Stimulated activated CD4-positive, alpha-beta T cell treated with anti-CD3 and anti-CD28 coated beads, Interleukin-4, amount 100 ng/mL, for 24 hours (primary cell): ENCODE results near the gene STK32C.
"Not testable (repeated sequence)": the region's sequence is repeated elsewhere in the genome, so short reads cannot be mapped to it uniquely, and the experiment has no call there.

ENCODE experiments used
- DNase-seq: peaks from one replicate; pipeline ENCODE4 v3.0.0-alpha.2; 2020

STK32C gene

DNA sequence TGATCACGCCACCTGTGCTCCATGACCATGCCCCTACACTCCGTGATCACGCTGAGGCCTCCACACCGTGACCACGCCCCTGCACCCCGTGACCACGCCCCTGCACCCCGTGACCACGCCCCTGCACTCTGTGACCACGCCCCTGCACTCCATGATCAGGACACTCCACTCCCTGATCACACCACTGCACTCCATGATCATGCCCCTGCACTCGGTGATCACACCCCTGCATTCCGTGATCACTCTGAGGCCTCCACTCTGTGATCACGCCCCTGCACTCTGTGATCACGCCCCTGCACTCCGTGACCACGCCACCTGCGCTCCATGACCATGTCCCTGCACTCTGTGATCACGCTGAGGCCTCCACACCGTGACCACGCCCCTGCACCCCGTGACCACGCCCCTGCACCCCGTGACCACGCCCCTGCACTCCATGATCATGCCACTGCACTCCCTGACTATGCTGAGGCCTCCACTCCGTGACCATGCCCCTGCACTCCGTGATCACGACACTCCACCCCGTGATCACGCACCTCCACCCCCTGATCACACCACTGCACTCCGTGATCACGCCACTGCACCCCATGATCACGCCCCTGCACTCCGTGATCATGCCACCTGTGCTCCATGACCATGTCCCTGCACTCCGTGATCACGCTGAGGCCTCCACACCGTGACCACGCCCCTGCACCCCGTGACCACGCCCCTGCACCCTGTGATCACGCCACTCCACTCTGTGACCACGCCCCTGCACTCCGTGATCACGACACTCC is 27.7 kb downstream of the STK32C start:
- no peak for DNase-seq

DNA sequence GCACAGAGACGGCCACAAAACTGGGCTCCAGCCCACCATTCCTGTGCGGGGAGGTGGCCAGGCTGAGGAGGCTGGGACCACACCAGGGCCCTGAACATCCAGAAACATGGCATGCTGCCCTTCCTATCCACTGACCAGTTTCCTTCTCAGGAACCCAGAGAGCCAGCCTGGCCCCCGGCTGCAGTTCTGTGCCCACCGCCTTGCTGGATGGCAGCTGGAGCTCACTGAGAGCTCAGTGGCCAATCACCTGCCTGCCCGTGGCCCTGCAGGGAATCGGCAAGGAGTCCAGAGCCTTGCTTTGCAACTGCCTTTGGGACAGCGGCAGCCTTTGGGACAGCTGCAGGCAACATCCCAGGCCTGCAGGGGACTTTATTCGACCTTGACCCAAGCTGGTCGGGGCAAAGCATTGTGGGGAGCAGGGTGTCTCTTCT is 30.4 kb downstream of the STK32C start:
- no peak for DNase-seq

DNA sequence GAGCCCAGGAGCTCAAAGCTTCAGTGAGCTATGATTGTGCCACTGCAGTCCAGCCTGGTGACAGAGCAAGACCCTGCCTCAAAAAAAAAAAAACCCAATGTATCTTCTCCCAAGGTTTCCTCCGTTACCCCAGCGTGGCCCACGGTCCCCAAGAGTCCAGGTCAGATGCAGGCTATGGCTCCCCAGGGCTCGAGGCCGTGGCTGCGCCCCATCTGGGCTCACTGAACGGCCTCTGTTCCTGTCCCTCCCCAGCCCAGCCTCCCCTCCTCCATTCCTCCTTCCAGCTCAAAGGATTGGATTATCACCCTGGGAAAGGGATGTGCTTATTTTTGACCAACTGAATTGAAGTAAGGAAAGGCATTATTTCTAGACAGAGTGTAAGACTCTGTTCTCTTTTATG is 31.0 kb downstream of the STK32C start:
- DNase-seq, result no peak

DNA sequence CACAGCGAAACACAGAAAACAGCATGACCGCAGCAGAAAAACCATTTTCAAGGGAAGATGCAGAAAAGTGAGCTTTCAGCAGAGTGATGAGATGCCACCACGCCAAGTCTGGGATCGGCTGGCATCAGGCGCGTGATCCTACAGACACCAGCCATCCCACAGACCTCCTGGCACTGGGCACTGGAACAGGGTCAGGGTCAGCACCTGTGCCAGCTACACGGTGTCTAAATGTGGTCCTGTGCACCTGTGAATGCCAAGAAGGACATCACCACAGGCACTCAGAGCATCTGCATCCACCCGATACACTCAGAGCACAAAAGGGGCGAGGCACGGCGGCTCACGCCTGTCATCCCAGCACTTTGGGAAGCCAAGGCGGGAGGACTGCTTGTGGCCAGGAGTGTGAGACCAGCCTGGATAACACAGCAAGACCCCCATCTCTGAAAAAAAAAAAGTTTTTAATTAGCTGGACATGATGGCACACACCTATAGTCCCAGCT is 31.5 kb downstream of the STK32C start:
- no peak for DNase-seq

DNA sequence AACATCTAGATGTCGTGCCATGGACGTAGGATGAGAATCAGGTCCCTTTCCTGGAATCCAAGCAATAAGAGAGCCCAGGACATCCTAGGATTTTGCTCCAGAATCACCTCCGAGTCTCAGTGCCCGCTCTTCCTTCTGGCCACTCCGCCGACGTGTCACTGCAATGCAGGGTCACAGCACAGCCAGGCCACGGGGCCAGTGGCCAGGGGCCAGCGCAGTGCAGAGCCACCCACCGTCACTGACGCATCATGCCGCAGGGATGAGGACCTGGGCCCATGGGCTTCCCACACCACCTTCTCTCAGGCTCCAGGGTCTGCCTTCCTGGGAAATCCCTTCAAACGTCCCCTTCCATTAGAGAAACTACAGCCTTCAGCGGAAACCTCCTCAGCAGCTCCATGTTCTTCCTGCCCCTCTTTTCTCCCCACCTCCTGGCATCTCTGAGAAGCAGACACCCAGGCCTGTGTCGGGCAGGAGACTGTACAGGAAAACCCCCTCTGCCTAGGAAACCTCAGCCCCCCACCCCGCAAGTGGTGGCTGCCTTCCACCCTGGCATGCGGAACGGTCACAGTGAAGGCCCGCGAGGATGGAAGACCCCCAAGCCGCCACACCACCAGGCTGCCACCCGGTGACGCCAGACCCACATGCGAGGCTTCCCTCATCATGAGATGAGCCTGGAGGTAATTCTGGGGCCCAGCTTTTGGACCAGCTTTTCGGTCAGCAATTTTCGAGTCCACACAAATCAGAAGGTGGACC is 32.1 kb downstream of the STK32C start:
- no peak for DNase-seq

DNA sequence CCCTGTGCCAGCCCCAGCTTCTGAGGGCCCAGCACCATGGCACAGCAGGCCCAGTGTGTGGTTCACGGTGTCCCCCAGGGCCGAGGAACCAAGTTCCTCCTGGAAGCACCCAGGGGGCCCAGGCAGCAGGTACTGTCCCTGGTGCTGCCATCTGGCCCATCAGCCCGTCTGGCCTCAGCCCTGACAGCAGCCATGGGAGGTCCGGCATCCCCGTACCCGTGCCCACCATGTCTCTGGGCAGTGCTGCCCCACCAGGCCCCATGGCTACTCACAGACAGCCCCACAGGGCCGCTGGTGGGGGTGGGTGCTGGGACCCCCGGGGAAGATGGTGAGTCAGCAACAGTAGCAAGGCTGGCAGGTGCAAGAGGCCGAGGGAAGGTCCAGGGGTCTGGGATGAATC is 32.8 kb downstream of the STK32C start:
- no peak for DNase-seq

DNA sequence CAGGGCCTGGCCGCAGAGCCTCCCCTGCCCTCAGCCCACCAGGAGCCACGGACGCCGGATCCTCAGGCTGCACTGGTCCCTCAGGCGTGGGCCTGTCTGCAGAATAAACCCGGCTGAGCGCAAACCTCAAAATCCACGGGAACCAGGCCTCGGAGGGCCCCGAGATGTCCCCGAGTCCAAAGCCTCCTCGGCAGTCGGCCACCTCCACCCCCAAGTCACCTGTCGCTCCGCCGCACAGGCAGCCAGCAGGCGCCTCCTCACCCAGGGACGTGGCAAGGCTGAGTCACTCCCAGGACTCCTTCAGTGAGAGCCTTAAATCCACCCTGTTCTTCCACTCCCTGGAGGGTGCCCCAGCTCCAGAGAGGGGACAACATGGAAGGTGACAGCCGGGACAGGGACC is 33.2 kb downstream of the STK32C start:
- no peak for DNase-seq

DNA sequence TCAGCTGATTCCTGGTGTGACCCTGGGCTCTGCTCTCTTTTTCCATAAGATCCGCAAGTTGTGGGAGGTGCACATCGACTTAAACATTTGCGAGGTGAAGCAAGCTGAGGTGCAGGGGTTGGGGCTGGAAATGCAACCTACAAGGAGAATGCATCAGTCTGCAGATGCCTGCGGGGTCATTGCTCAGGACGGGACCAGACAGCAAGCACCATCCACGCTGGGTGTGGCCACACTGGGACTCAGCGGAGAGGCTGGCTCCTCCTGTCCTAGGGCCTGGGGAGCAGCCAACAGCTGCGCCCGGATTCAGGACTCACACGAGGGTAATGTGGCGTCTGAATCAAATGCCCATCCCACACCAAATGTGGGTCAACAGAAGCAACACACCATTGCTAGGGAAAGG is 33.8 kb downstream of the STK32C start:
- DNase-seq, result no peak

DNA sequence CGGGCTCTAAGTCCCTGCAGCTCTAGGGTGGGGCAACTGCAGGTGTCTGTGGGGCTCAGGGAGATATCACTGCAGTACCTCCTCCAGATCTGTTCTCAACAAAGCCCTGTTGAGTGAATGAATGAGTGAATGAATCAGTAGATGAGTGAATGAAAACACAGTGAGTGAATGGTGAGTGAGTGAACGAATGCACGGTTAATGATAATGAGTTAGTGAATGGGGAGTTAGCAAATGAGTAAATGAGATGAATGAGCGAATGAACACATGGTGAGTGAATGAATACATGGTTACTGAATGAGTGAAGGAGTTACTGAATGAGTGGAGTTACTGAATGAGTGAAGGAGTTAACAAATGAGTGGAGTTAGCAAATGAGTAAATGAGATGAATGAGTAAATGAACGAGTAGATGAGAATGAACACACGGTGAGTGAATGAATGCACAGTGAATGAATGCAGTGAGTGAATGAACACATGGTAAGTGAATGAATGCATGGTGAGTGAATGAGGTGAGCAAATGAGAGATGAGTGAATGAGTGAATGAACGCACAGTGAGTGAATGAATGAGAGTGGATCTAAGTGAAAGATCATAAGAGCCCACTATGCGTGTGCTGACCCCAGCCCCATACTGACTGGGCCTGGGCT is 34.3 kb downstream of the STK32C start:
- no peak for DNase-seq

DNA sequence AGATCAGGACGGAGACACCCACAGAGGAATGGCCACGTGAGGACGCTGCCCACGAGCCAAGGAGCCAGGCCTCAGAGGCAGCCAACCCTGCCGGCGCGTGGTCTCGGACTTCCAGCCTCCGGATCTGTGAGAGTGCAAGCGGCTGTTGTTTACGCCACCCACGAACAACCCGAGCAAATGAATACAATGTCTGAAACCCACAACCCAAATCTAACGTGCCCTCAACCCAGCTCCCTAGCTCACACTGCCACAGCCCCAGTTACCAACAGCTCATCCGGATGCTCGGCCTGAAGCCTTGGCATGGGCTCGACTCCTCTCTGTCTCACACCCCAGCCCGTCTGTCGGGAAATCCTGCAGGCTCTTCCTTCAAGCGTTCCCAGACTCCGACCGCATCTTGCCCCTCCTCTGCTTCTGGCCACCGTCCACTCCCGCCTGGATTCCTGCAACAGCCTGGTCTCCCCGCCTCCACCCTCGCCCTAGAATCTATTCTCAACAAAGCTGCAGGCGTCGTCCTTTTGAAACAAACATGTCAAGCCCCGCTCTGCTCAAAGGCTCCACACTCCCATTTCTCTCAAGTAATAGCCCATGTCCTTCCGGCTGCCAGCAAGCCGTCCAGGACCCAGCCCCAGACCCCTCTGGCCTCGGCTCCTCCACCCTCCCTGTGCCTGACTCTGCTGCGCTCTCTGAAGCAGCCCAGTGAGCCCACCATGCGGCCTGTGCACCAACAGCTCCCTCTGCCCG is 35.3 kb downstream of the STK32C start:
- DNase-seq, result no peak

DNA sequence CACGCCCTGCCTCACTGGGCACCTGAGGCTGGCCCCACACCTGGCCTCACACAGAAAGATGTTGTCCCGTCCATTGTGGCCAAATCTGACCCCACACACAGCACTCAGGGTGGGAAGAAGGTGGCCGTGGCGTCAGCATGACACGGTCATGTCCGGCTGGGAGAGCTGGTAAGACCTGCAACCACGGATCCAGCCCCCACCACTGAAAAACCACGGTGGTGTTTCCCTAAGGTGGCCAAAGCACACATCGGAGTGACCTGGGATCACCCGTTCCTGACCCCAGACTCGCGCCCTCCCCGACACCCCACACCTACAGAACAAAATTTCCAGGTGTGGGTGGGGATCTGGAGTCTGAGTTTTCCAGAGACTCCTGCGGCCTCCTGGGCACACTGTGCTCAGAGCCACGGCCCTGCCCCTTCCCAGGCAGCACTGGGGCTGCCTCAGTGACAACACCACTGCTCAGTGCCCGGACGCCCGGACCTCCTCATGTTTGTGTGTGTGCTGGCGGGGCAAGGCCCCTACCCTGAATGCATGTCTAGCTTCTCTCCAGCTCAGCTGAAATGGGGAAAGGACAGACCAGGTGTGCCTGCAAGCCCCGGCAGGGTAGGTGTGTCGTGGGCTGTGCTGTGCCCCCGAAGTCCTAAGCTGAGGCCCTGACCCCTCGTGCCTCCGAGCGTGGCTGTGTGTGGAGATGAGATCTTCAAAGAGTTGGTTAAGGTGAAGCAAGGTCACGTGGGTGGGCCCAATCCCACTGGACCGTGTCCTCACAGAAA is 36.1 kb downstream of the STK32C start:
- no peak for DNase-seq

DNA sequence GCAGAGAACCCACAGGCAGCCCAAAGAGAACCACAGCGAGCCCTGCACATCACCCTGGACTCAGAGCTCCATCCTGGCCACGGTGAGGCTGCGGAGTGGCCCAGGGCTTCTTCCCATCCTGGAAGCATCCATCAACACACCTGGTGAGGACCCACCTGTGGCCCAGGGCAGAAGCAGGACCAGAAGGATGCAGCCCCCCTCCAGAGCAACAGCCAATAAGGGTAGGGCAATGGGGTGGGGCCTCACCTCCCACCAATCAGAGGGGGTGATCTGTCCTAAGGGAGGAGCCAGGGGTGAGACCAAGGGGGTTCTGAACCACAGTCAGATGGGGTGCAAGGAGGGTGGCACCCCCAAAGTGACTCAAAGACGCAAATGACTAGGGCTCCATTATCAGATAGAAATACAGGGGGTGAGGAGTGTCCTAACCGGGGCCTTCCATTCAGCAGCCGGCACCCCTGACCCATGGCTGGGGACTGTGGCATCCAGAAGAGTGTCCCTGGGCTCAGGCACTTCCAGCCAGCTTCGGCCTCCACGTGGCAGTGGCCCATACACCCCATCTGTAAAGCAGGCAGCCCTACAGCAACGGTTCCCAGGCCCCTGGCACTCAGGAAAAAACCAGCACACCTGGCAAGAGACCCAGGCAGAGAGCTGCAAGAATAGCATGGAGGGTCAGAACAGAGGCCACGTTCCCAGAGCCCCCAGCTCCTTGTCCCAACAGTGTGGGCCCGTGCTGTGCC is 36.9 kb downstream of the STK32C start:
- no peak for DNase-seq

DNA sequence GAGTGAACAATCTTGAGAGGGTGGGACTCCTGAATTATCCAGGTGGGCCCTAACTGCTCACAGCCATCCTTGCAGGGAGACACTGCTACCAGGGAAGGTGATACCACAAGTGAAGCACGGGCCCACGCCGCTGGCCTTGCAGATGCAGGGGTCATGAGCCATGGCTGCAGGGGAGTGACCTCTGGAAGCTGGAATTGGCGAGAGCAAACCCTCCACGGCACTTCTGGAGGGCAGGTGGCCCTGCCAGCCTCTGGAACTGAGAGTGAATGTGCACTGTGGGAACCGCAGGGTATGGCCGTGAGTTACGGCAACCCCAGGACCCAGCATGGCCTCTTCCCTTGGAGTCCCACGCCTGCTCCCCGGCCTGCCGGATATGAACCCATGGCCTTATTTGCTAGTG is 37.5 kb downstream of the STK32C start:
- DNase-seq, result no peak

DNA sequence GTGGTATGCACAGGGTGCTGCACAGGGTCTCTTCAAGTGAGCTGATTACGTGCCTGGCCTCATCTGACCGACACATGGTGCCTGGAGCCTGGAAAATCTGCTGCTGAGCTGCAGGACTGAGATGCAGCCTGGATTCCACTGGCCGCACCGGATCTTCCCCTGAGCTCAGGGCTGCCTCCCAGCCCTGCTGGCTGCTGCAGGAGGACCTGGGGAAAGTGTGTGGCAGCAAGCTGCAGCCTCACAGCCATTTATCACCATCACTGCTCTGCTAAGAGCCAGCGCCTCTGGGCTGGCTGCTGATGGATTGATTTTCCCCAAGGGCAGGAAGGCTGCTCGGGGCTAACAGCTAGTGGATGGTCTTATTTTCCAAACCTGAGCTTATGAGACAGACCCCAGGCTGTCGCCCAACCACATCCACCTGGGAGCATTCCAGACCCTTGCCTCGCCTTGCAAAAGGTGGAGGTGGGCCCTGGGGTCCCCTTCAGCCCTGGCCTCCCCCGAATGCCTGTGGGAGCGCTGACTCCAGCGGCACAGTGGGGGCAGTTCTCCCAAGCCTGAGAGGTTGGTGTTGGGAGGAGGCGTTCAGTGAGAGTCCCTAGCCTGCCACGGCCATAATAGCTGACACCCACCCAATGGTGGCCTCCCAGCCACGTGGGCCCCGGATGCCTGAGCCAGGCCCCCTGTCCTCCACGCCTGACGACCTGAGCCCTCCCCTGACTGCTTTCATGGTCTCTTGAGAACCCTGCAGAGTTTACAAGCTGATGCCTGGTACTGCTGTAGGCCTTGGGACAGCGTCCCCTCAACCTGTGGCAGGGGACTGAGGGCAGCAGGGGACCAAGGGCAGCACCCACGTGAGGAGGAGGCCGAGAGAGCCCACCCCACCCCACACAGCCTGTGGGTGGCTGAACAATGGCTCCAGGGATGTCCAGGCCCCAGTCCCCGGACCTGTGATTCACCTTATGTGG is 38.2 kb downstream of the STK32C start:
- no peak for DNase-seq

DNA sequence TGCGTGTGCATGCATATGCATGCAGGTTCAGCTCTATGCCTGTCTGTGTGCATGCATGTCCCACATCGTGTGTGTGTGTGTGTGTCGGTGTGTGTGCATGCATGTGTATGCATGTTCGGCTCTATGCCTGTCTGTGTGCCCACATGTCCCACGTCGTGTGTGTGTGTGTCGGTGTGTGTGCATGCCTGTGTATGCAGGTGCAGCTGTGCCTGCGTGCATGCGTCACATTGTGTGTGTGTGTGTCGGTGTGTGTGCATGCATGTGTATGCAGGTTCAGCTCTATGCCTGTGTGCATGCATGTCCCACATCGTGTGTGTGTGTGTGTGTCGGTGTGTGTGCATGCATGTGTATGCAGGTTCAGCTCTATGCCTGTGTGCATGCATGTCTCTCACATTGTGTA is 39.8 kb downstream of the STK32C start:
- DNase-seq, result not testable (repeated sequence)

DNA sequence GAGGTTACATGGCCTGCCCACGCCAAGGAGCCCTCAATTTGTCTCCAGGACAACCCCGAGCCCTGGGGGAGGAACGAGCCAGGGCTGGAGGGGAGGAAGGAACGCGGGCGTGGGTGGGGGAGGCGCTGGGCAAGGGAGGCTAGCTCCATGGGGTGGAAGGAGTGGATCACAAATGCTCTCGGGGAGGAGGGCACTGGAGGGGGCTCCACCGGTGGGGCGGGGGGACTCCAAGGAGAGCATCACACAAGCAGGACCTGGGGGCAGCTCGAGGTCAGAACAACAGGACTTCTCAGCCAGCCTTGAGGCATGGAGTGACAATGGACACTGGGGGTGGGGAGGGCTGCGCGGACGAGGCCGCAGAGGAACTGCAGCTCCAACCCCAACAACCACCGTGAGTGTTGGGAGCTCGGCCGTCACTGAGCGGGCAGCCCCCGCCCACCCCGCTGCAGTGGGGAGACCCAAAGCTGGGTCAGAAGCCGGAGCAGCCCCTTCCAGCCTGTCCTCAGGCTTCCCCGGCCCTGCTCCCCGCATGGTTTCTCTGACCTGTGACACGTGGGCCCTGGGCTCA is 41.1 kb downstream of the STK32C start:
- DNase-seq, result no peak

DNA sequence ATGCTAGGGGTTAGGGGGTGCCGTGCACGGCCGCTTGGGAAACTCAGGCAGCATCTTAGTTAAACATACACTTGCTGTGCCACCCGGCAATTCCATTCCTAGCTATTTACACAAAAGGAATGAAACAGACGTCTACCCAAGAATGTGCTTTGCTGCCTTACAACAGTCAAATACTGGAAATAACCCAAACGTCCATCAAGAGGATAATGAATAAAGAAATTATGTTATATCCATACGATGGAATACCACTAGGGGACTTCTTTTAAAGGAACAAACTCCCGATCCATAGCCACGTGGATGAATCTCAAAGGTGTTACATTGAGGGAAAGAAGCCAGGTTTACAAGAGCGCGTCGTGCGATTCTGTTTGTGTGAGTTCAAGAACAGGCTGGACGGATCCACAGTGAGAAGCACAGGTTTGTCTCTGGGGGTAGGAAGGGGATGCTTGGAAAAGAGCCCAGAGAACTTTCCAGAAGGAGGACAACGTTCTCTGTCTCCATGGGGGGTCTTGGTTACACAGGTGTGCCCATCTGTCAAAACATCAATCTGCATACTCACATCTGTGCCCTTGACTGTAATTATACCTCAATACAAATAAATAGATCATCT is 41.8 kb downstream of the STK32C start:
- DNase-seq, result no peak

DNA sequence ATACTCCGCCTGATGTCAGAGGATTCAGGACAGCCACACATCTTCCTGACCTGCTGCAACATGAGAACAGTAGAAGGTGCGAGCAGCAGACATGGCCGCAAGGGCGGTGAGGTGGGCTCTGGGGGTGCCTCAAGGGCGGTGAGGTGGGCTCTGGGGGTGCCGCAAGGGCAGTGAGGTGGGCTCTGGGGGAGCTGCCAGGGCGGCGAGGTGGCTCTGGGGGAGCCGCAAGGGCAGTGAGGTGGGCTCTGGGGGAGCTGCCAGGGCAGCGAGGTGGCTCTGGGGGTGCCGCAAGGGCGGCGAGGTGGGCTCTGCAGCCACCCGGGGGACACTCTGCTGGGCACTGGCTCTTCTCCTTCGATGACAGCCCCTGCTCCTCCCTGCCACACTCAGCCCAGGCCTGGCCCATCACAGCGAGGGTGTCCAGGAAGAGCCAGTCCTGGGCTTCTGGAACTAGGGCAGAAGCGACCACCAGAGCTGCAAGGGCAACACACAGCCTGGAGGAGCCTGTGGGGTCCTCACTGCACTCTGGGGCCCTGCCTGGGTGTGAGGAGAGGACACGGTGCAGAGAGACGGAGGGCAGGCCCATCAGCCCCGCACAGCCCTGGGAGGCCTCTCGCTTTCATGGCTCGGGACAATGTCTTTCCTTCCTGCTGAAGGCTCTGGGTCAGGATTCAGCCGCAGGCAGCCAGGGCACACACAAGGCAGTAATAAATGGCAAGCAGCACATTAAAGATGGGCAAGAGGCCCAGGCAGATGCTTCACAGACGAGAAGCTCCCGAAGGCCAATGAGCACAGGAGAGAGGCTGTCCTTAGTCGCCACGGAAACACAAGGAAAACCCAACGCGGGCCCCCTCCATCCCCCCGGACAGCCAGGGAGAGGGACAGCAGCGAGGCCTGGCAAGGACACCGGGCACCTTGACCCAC is 42.5 kb downstream of the STK32C start:
- DNase-seq, result no peak
